ENCODE results near the gene MAP3K13. TPM values are rescaled to one million over a fixed set of nuclear protein-coding genes. Genes with fewer than 3 reads are reported as not detected.

MAP3K13 gene
- total and polyA plus RNA-seq, 7 donors: 21.7 to 64.7 (median 26.0) TPM

DNA sequence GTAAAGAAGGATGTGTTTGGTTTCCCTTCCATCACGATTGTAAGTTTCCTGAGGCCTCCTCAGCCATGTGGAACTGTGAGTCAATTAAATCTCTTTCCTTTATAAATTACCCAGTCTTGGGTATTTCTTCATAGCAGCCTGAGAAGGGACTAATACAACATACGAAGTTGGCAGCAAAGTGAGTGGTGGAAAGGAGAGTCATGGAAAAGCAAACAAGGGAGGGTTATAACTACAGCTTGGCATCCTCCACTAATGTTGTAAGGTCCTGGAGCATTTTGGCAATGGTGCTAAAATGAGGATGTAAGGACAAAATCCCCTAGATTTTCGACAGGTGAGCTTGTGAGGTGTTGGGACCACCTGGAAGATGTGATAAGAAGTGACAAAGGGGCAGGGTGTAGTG lies 141.7 kb downstream of the MAP3K13 start:
- Histone ChIP-seq H3K9me3 (no peaks in the 10 kb centered on the region), H3K27ac (no peak overlapping the region), H3K27me3 (no peaks in the 10 kb centered on the region), H3K4me1 (no peaks in the 10 kb centered on the region), H3K36me3 (no peaks in the 10 kb centered on the region), H3K4me3 (no peak overlapping the region)
- no peak for DNase-seq
- WGBS, 2 donors: 20 to 58% methylated on average over 3 of the region's 3 CpGs
- TF ChIP-seq POLR2AphosphoS5 (IDR thresholded peaks at IDR 0.05): no peak
- TF ChIP-seq POLR2A (IDR thresholded peaks at IDR 0.05): no peak
- TF ChIP-seq, protein P1, sequence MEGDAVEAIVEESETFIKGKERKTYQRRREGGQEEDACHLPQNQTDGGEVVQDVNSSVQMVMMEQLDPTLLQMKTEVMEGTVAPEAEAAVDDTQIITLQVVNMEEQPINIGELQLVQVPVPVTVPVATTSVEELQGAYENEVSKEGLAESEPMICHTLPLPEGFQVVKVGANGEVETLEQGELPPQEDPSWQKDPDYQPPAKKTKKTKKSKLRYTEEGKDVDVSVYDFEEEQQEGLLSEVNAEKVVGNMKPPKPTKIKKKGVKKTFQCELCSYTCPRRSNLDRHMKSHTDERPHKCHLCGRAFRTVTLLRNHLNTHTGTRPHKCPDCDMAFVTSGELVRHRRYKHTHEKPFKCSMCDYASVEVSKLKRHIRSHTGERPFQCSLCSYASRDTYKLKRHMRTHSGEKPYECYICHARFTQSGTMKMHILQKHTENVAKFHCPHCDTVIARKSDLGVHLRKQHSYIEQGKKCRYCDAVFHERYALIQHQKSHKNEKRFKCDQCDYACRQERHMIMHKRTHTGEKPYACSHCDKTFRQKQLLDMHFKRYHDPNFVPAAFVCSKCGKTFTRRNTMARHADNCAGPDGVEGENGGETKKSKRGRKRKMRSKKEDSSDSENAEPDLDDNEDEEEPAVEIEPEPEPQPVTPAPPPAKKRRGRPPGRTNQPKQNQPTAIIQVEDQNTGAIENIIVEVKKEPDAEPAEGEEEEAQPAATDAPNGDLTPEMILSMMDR (IDR thresholded peaks at IDR 0.05): no peak
- no peak for TF ChIP-seq EP300 (IDR thresholded peaks at IDR 0.05)
- intact Hi-C loops (cut with DNase I): no loop called here

DNA sequence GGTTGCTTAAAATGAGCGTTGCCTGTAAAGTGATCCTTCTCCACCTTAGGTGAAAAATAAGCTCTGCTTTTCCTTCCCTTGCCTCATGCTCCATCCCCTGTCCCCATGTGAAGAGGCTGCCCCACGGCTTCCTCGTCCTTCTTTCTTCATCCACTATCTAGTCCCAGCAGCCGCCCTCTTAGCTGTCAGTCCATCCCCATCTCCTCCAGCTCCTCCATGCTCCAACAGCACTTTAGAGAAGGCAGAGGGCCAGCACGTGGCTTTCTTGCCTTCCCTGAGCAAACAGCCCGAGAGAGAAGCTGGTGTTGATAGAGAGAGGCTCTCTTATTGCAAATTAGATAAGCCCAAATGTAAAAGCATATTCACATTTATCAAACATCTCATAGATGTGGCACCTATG lies 144.9 kb downstream of the MAP3K13 start:
- no peaks in the 10 kb centered on the region for H3K9me3 ChIP-seq
- H3K4me1 ChIP-seq: peaks cover 0 to 4% (median 0%) of the 10 kb centered on the region in 4 donors
- H3K36me3 ChIP-seq: no peaks in the 10 kb centered on the region
- TF ChIP-seq POLR2AphosphoS5 (IDR thresholded peaks at IDR 0.05) (no peak), POLR2A (IDR thresholded peaks at IDR 0.05) (no peak), EP300 (IDR thresholded peaks at IDR 0.05) (no peak)
- TF ChIP-seq, protein P1 (IDR thresholded peaks at IDR 0.05): no peak
- 72 to 81% methylated on average over 6 of the region's 6 CpGs for WGBS, 2 donors
- H3K27me3 ChIP-seq: no peaks in the 10 kb centered on the region
- no peak overlapping the region for H3K4me3 ChIP-seq
- no peak overlapping the region for H3K27ac ChIP-seq
- DNase-seq: no peak
- intact Hi-C loops (cut with DNase I): no loop called here

DNA sequence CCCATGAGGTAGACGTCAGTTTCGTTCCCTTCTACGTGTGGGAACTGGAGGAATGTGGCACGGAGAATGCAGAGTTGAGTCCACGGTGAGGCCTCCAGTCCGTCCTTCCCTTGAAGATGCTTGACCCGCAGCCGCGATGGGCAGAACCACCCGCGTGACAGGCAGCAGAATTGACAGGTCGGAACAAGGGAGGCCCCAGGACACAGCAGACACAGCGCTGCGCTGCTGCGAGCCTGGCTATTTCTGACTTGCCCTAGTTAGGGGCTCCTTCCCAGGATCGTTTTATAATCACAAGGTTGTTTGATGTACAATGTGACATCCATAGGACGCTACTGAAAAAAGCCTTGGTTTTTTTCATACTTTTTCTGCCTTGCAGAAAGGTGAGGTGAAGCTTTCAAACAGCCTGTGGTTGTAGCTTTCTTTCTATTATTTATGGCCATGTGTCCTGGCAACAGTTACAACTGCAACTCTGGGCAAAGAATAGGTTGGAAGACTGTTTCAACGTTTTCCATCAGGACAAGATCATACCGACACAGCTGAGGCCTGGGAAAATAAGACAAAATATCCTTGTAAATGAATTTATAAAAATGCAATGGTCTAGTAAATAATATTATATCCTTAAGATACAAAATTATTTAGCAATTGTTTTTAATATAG lies 145.5 kb downstream of the MAP3K13 start:
- WGBS, 2 donors: 88 to 90% methylated on average over 19 of the region's 19 CpGs
- Histone ChIP-seq H3K4me3 (no peak overlapping the region), H3K27me3 (no peaks in the 10 kb centered on the region), H3K27ac (no peak overlapping the region), H3K36me3 (no peaks in the 10 kb centered on the region), H3K9me3 (no peaks in the 10 kb centered on the region), H3K4me1 (peaks cover 0 to 4% (median 0%) of the 10 kb centered on the region in 4 donors)
- intact Hi-C loops (cut with DNase I): no loop called here
- no peak for DNase-seq
- TF ChIP-seq, protein P1 (IDR thresholded peaks at IDR 0.05): no peak
- TF ChIP-seq EP300 (IDR thresholded peaks at IDR 0.05) (no peak), POLR2AphosphoS5 (IDR thresholded peaks at IDR 0.05) (no peak), POLR2A (IDR thresholded peaks at IDR 0.05) (no peak)

DNA sequence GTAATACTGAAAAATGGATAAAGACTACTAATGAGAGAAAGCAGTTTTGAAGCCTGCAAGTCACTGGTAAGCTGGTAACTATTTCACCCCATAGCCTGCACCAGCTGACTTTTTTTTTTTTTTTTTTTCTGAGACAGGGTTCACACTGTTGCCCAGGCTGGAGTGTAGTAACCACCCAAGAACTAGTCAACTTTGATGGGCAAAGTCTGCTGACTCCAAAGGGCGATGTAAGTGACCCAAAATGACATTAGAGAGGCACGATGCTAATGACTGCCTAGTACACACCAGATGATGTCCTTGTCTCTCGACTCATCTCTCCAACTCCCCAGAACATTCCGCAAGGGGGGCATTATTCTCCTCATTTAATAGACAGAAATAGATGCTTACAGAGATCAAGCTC lies 148.8 kb downstream of the MAP3K13 start:
- H3K9me3 ChIP-seq: no peaks in the 10 kb centered on the region
- no peak overlapping the region for H3K27ac ChIP-seq
- DNase-seq: no peak
- H3K36me3 ChIP-seq: no peaks in the 10 kb centered on the region
- 94% methylated on average over 4 of the region's 4 CpGs for WGBS, 2 donors
- no peaks in the 10 kb centered on the region for H3K27me3 ChIP-seq
- no peak overlapping the region for H3K4me3 ChIP-seq
- intact Hi-C loops (cut with DNase I): no loop called here
- TF ChIP-seq POLR2AphosphoS5 (IDR thresholded peaks at IDR 0.05): no peak
- no peak for TF ChIP-seq POLR2A (IDR thresholded peaks at IDR 0.05)
- TF ChIP-seq, protein P1 (IDR thresholded peaks at IDR 0.05): no peak
- H3K4me1 ChIP-seq: peaks cover 0 to 4% (median 0%) of the 10 kb centered on the region in 4 donors

Measured in sigmoid colon (tissue), 7 donors.